GM04504 (cell line): ENCODE results near the gene TUBB8.
"Not testable (repeated sequence)": the region's sequence is repeated elsewhere in the genome, so short reads cannot be mapped to it uniquely, and the experiment has no call there.

Experiments
- DNase-seq: peaks from one replicate; pipeline ENCODE4 v3.0.0-alpha.2; 2012; ENCODE audit warnings: low read depth

Gene TUBB8

DNA sequence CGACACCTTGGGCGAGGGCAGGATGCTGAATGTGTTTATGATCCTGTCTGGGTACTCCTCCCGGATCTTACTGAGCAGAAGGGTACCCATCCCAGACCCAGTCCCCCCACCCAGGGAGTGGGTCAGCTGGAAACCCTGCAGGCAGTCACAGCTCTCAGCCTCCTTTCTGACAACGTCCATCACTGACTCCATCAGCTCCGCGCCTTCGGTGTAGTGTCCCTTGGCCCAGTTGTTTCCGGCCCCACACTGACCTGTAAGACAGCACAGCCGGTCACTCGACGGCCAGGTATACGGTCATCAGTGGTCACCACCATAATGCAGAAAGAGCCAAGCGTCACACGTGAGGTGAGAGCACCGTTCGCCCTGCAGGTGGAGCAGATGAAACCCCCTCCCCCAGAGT is 1.2 kb downstream of the TUBB8 start:
- not testable (repeated sequence) for DNase-seq

- not testable (repeated sequence) for DNase-seq
These were observed 35.8 kb downstream of the TUBB8 start for GRCh38 chr10:13315-13635.

- DNase-seq = not testable (repeated sequence)
These were observed 36.4 kb downstream of the TUBB8 start for GRCh38 chr10:12444-13314.

DNA sequence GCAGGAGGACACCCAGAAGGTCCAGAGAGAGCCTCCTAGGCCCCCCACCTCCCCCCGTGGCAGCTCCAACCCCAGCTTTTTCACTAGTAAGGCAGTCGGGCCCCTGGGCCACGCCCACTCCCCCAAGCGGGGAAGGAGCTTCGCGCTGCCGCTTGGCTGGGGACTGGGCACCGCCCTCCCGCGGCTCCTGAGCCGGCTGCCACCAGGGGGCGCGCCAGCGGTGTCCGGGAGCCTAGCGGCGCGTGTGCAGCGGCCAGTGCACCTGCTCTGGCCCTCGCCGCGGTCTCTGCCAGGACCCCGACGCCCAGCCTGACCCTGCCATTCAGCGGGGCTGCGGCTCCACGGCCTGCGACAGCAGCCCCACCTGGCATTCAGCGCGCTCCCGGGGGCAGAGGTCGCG is 37.8 kb downstream of the TUBB8 start:
- not testable (repeated sequence) for DNase-seq

DNA sequence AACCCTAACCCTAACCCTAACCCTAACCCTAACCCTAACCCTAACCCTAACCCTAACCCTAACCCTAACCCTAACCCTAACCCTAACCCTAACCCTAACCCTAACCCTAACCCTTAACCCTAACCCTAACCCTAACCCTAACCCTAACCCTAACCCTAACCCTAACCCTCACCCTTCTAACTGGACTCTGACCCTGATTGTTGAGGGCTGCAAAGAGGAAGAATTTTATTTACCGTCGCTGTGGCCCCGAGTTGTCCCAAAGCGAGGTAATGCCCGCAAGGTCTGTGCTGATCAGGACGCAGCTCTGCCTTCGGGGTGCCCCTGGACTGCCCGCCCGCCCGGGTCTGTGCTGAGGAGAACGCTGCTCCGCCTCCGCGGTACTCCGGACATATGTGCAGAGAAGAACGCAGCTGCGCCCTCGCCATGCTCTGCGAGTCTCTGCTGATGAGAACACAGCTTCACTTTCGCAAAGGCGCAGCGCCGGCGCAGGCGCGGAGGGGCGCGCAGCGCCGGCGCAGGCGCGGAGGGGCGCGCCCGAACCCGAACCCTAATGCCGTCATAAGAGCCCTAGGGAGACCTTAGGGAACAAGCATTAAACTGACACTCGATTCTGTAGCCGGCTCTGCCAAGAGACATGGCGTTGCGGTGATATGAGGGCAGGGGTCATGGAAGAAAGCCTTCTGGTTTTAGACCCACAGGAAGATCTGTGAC is 38.7 kb downstream of the TUBB8 start:
- not testable (repeated sequence) for DNase-seq
